A549 treated with dexamethasone at 1 μM for 4 hours (cell line): ENCODE measurements around the gene RBMY1J. TPM values are rescaled to one million over a fixed set of nuclear protein-coding genes. Genes with fewer than 3 reads are reported as not detected.

Experiments used
- total RNA-seq: library from RNA; stranded (reverse); fragments of 200-300 nt; extraction: Qiagen RNA extraction; gene quantifications from 5 replicates; pipeline ENCODE4 v1.2.3, GENCODE V29; 2022

The RBMY1J gene
- total RNA-seq, result not detected in 5 replicates

DNA sequence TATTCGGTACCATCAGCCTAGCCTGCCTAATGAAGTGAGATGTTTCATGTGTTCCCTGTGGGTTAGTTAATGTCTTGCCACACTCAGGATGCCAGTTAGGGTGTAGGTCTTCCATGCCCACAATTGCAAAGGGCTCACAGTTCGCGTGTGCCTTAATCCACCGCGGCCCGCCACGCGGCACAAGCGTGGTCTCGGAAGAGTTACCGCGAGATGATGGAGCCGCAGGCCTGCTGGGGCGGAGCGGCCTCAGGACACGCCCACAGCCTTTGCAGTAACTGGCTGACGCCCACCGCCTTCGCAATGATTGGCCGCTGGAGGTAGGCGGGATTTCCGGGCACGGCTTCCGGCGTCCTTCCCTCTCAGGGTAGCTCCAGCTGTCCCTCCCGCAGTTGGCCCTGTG is at the start of gene RBMY1J:
Gene RBMY1J (plus strand): TSS at position 301 of the 400 bp plus-strand sequence. CDS start 2,038 bp downstream, outside the sequence.

Other genes with a start within 250 kb of the RBMY1J start
- gene RBMY1F, start 220.5 kb upstream of the RBMY1J start, total RNA-seq, result not detected in 5 replicates